Transverse colon (tissue), 4 donors: ENCODE results near the gene MCUB. TPM values are rescaled to one million over a fixed set of nuclear protein-coding genes. Genes with fewer than 3 reads are reported as not detected.

Experiments
- DNase-seq: peaks from one replicate; pipeline ENCODE4 v3.0.0-alpha.2; 2019
- H3K27ac ChIP-seq, 4 donors: fragments of 200-600 bp; sonication (generic); 2 replicates each; pipeline ENCODE4 v1.5.1; 2016 to 2018; ENCODE audit warnings: inconsistent platforms in 4 of 4
- H3K27me3 ChIP-seq: fragments of 200-600 bp; sonication (generic); 2 replicates; pipeline ENCODE4 v1.5.1; 2017; ENCODE audit warnings: inconsistent platforms
- H3K36me3 ChIP-seq, 4 donors: fragments of 200-600 bp; sonication (generic); 2 replicates each; pipeline ENCODE4 v1.5.1; 2017 to 2019; ENCODE audit warnings: inconsistent platforms in 4 of 4
- H3K4me1 ChIP-seq, 4 donors: fragments of 200-600 bp; sonication (generic); 2 replicates each; pipeline ENCODE4 v1.5.1; 2017 to 2020; ENCODE audit warnings: inconsistent platforms in 4 of 4
- H3K4me3 ChIP-seq, 4 donors: fragments of 200-600 bp; sonication (generic); 1 replicate in 1 of 4; 2 replicates in 3 of 4; pipeline versions ENCODE4 v1.5.1 to v1.6.1; 2017 to 2019; ENCODE audit warnings: inconsistent platforms in 4 of 4
- H3K9me3 ChIP-seq, 2 donors: fragments of 200-600 bp; sonication (generic); 2 replicates each; pipeline ENCODE4 v1.5.1; 2017 to 2019; ENCODE audit warnings: inconsistent platforms in 2 of 2
- EP300 ChIP-seq: sonication (generic); formaldehyde crosslinking; IDR thresholded peaks from one replicate; pipeline ENCODE4 v1.6.1; 2017; ENCODE audit warnings: antibody characterized with exemption, low read depth
- POLR2A ChIP-seq: fragments of 450-650 bp; IDR thresholded peaks from one replicate; pipeline ENCODE4 v1.6.1; 2016; ENCODE audit warnings: antibody characterized with exemption, mild to moderate bottlenecking, moderate library complexity
- POLR2AphosphoS5 ChIP-seq, 3 donors: sonication (generic); formaldehyde crosslinking; IDR thresholded peaks; one replicate each; pipeline ENCODE4 v1.6.1; 2016; ENCODE audit warnings: antibody characterized with exemption in 3 of 3
- WGBS, 2 donors: methylation state at CpG; one replicate each; pipeline ENCODE4 v1.1.5; 2018; ENCODE audit warnings: low coverage in 1 of 2; 5-methylcytosine and 5-hydroxymethylcytosine counted together
- in situ Hi-C, 4 donors: fragments of 200-750 bp; cut with MboI; loops; one replicate each; pipeline versions ENCODE4 v1.15.0 to v1.15.1; 2017; ENCODE audit warnings: low sequenced_read_pairs in 3 of 4, low pct_ligation_motif_present in 1 of 4, low pct_unique_long_range_greater_than_20kb in 1 of 4
- intact Hi-C: fragments of 100-400 bp; cut with DNase I; formaldehyde crosslinking; loops from one replicate; pipeline ENCODE4 v1.15.1; 2023; ENCODE audit warnings: low total_unique reads
- total RNA-seq, 4 donors: library from RNA; depleted of rRNA; stranded (reverse); fragments of >200 nt; gene quantifications; one replicate each; pipeline ENCODE4 v1.1.0, GENCODE V29; 2016
- TF ChIP-seq, protein P1 (sequence below), 5 experiments: fragments of 200-600 bp in 3 of 5; fragments of 450-650 bp in 2 of 5; sonication (generic) in 3 of 5; IDR thresholded peaks; 1 replicate in 2 of 5; 2 replicates in 3 of 5; pipeline ENCODE4 v1.5.1; 2016 to 2017; ENCODE audit warnings: antibody characterized with exemption in 5 of 5, inconsistent platforms in 3 of 5, mild to moderate bottlenecking in 2 of 5, moderate library complexity in 1 of 5

The MCUB gene
- total RNA-seq, 4 donors from 2014 or later = 4.6 to 15.7 (median 8.8) TPM

DNA sequence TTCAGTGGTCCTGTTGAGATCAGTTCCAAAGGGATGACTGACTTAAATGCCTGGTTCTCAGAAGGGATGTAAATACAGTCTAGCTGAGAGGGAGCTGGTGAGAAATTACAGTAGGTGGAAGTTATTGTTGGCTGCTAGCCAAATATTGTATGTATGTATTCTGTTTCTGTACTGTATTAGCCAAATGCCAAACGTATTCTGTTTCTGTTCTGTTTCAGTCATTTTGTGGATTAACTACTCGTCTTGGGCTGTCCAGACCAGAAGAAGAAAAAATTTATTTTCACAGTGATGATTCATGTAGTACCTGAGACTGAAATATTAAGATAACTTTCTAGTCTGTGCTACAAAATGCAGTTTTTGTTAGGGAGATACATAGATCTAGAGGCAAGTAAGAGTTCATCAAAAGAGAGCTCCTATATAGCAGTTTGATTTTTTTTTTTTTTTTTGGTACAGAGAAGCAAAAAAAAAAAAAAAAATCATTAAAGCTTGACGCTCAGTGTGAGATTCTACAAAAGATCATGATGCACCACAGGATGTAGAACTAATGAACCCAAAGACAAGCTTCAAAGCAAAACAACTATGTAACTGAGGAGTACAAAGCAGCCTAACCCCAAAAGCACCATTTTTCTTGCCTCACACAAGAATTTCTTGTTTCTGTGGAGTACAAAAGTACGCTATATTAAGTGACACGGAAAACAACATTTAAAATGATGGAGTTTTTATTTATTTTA is 88.4 kb downstream of the MCUB start:
- Histone ChIP-seq H3K27me3 (no peaks in the 10 kb centered on the region), H3K4me1 (peaks cover 0 to 5% (median 0%) of the 10 kb centered on the region in 4 donors), H3K27ac (no peak overlapping the region), H3K9me3 (peaks cover 0 to 3% of the 10 kb centered on the region in 2 donors), H3K4me3 (no peak overlapping the region), H3K36me3 (no peaks in the 10 kb centered on the region)
- 55 to 66% methylated on average over 4 to 5 of the region's 5 CpGs for WGBS, 2 donors
- intact Hi-C loops = no loop called here
- in situ Hi-C loops = no loop called here
- TF ChIP-seq EP300 (no peak), POLR2A (no peak), POLR2AphosphoS5 (IDR thresholded peaks at IDR 0.05) (no peak)
- TF ChIP-seq, protein P1, sequence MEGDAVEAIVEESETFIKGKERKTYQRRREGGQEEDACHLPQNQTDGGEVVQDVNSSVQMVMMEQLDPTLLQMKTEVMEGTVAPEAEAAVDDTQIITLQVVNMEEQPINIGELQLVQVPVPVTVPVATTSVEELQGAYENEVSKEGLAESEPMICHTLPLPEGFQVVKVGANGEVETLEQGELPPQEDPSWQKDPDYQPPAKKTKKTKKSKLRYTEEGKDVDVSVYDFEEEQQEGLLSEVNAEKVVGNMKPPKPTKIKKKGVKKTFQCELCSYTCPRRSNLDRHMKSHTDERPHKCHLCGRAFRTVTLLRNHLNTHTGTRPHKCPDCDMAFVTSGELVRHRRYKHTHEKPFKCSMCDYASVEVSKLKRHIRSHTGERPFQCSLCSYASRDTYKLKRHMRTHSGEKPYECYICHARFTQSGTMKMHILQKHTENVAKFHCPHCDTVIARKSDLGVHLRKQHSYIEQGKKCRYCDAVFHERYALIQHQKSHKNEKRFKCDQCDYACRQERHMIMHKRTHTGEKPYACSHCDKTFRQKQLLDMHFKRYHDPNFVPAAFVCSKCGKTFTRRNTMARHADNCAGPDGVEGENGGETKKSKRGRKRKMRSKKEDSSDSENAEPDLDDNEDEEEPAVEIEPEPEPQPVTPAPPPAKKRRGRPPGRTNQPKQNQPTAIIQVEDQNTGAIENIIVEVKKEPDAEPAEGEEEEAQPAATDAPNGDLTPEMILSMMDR (IDR thresholded peaks at IDR 0.05) = no peak
- DNase-seq = no peak

DNA sequence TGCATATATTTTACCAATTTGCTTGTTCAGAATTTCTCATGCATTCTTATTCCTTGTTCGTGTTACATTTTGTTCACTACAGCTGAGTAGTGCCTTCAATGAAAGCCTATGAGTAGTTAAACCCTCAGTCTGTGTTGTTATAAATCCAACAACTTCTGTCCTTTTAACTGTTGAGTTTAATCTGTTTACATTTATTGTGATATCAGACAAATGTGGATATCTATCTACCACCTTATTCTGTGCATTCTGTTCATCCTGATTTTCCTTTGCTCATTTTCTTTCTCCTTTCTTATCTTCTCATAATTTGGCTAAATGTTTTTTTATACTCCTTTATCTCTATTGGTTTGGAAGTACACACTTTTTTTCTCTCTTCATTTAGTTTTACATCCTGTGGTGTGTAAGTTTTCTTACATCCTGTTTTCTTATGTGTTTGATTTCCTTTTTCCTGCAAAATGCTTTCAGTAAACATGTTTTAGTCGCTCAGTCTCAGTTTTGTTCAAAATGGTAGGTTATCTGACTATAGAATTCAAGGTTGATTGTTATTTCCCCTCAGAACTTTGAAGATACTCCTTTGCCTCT is 89.0 kb downstream of the MCUB start:
- intact Hi-C loops = no loop called here
- no peaks in the 10 kb centered on the region for H3K36me3 ChIP-seq
- H3K27ac ChIP-seq = peak overlapping the region in 2 of 4 donors; percentile 7 to 19
- DNase-seq = no peak
- WGBS, 2 donors = 87 to 88% methylated on average over 2 of the region's 2 CpGs
- H3K9me3 ChIP-seq = peaks cover 0 to 3% of the 10 kb centered on the region in 2 donors
- in situ Hi-C loops = no loop called here
- TF ChIP-seq EP300 (no peak), POLR2A (no peak), POLR2AphosphoS5 (IDR thresholded peaks at IDR 0.05) (no peak)
- TF ChIP-seq, protein P1 (IDR thresholded peaks at IDR 0.05) = no peak
- H3K27me3 ChIP-seq = no peaks in the 10 kb centered on the region
- H3K4me3 ChIP-seq = no peak overlapping the region
- peaks cover 0 to 5% (median 0%) of the 10 kb centered on the region in 4 donors for H3K4me1 ChIP-seq

DNA sequence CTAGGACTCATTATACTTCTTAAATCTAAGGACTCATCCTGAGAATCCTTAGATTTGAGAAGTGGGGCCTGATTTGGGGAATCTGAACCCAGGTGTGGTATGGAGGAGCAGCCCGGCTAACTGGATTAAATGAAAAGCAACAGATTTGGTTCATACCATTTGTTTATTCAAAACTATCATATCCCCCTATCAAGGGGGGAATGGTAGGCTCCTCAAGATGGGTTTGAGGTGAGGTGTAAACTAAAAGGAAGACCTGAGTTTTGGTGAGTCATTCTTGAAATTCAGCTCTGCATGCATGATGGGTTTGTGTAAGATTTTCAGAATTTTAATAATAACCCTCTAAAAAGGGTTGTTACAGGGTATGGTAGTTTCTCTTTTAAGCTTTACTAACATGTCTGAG is 89.8 kb downstream of the MCUB start:
- Histone ChIP-seq H3K4me1 (peaks cover 0 to 5% (median 0%) of the 10 kb centered on the region in 4 donors), H3K27ac (peak overlapping the region in 1 of 4 donors; percentile 7), H3K27me3 (no peaks in the 10 kb centered on the region), H3K36me3 (no peaks in the 10 kb centered on the region), H3K9me3 (peaks cover 0 to 3% of the 10 kb centered on the region in 2 donors), H3K4me3 (no peak overlapping the region)
- intact Hi-C loops (no loop called here), in situ Hi-C loops (no loop called here)
- WGBS, 2 donors = 85% methylated on average over 1 of the region's 1 CpG; no CpG with 5 or more reads in 1 of the 2 donors
- TF ChIP-seq EP300 (no peak), POLR2A (no peak), POLR2AphosphoS5 (IDR thresholded peaks at IDR 0.05) (no peak)
- TF ChIP-seq, protein P1 (IDR thresholded peaks at IDR 0.05) = no peak
- DNase-seq = no peak

DNA sequence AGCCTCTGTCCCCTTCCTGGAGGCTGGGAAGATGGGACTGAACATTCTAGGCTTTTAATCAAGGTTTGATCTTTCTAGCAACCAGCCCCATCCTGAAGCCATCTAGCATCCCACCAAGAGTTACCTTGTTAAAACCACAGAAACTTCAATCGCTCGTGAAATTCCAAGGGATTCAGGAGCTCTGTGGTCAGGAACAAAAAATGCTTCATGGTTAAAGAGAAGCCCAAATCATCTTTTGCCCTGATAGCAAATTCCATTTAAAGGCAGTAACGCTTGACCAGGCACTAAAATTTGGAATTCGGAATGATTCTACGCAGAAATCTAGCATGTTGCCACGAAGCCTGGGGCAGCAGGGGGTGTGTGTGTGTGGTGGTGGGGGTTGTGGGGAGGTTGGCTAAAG is 95.3 kb downstream of the MCUB start:
- Histone ChIP-seq H3K27ac (no peak overlapping the region), H3K9me3 (peaks cover 0 to 3% of the 10 kb centered on the region in 2 donors), H3K4me1 (no peaks in the 10 kb centered on the region), H3K27me3 (no peaks in the 10 kb centered on the region), H3K36me3 (no peaks in the 10 kb centered on the region), H3K4me3 (no peak overlapping the region)
- WGBS, 2 donors = 66 to 69% methylated on average over 6 of the region's 6 CpGs
- TF ChIP-seq POLR2A (no peak), EP300 (no peak), POLR2AphosphoS5 (IDR thresholded peaks at IDR 0.05) (no peak)
- TF ChIP-seq, protein P1 (IDR thresholded peaks at IDR 0.05) = no peak
- intact Hi-C loops = no loop called here
- in situ Hi-C loops = no loop called here
- no peak for DNase-seq
